H1 (cell line): ENCODE data around the gene FBXW2. TPM values are rescaled to one million over a fixed set of nuclear protein-coding genes. Genes with fewer than 3 reads are reported as not detected.
A peak's percentile ranks its signal among the peaks of the same experiment; 100 is the strongest.

Experiments used
- RAD21 ChIP-seq, 2 experiments: IDR thresholded peaks in 1 of 2; conservative IDR thresholded peaks in 1 of 2; 2 replicates each; pipeline ENCODE4 v1.6.1; 2011; ENCODE audit warnings: low read depth in 2 of 2, low read length in 2 of 2, improper control_type of control experiment in 1 of 2, inconsistent platforms in 1 of 2, mild to moderate bottlenecking in 1 of 2, moderate library complexity in 1 of 2
- RNF2 ChIP-seq: fragments of 200-900, 300-1000 bp; sonication (generic); IDR thresholded peaks from 2 replicates; pipeline ENCODE4 v1.7.1; 2016; ENCODE audit warnings: borderline replicate concordance, low read depth, mild to moderate bottlenecking, antibody characterized with exemption, low read length; ENCODE audit not compliant: poor library complexity, severe bottlenecking; ENCODE audit errors: missing control alignments
- SAP30 ChIP-seq: fragments of 300-600 bp; sonication (generic); IDR thresholded peaks from 2 replicates; pipeline ENCODE4 v1.7.1; 2012; ENCODE audit warnings: low read length, moderate library complexity, mild to moderate bottlenecking, inconsistent platforms; ENCODE audit not compliant: insufficient read depth, insufficient replicate concordance
- polyA plus RNA-seq, 7 experiments: library from polyadenylated mRNA; depleted of rRNA in 3 of 7; stranded (reverse) in 5 of 7; unstranded in 2 of 7; fragments of >200 nt in 5 of 7; fragments of 200-250 nt in 2 of 7; gene quantifications; 1 replicate in 5 of 7; 2 replicates in 1 of 7; 4 replicates in 1 of 7; pipeline versions ENCODE4 v1.2.1 to v1.2.3, GENCODE V29; 2011 to 2013; ENCODE audit warnings: missing spikeins in 2 of 7, mixed read lengths in 2 of 7
- total RNA-seq: library from RNA; stranded (reverse); fragmentation: NEBNext Ultra II Directional; extraction: Animal tissue kit (Norgen Biotek cat#: 25700); gene quantifications from 2 replicates; pipeline ENCODE4 v1.2.1, GENCODE V29; 2021

FBXW2 gene
- total and polyA plus RNA-seq, 2 of the 8 experiments (the other 6 are each of a cell fraction or from before 2014, with no cell fraction given) = 19.2 to 65.3 TPM

DNA sequence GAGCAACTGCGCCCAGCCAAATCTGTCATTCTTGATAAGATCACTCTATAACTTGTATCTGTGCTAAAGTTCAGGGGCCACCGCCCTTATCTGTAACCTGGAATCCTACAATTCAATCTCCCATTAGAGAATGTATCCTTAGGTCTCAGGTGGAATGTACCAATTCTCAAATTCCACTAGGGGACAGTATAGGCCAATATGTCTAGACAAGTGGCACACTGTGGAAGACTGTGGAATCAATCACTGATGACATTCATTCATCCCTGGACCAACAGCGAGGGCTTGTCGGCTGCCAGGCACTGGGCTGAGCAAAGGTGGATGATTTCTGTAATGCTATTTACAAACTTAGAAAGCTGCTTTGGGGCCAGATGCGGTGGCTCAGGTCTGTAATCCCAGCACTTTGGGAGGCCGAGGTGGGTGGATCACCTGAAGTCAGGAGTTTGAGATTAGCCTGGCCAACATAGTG is 50.2 kb downstream of the FBXW2 start (continued):
- TF ChIP-seq RNF2 (no peak), RAD21 (IDR thresholded peaks at IDR 0.05 in 1 of 2, conservative IDR thresholded peaks at IDR 0.05 in 1 of 2; ENCODE audit: low read depth in 2 of 2, low read length in 2 of 2) (peak; percentile 80 to 89), SAP30 (no peak)
